ENCODE results near the gene PSRC1.

The PSRC1 gene

GRCh38 chr1:109256085-109256484, 26.9 kb downstream of the PSRC1 start:
- in situ Hi-C loops (cut with MboI; ENCODE audit: low sequenced_read_pairs, unreplicated experiment): no loop called here
- DNase-seq (ENCODE audit: low spot score): no peak
- no peak for TF ChIP-seq CTCF (IDR thresholded peaks at IDR 0.05; ENCODE audit: borderline replicate concordance, control extremely low read depth, extremely low read depth, insufficient read depth, missing control alignments)

- no peak for TF ChIP-seq CTCF (IDR thresholded peaks at IDR 0.05; ENCODE audit: borderline replicate concordance, control extremely low read depth, extremely low read depth, insufficient read depth, missing control alignments)
- DNase-seq (ENCODE audit: low spot score): no peak
- in situ Hi-C loops (cut with MboI; ENCODE audit: low sequenced_read_pairs, unreplicated experiment): no loop called here
Observed at GRCh38 chr1:109255678-109256077, 27.3 kb downstream of the PSRC1 start.

- no peak for DNase-seq (ENCODE audit: low spot score)
- TF ChIP-seq CTCF (IDR thresholded peaks at IDR 0.05; ENCODE audit: borderline replicate concordance, control extremely low read depth, extremely low read depth, insufficient read depth, missing control alignments): no peak
- in situ Hi-C loops (cut with MboI; ENCODE audit: low sequenced_read_pairs, unreplicated experiment): no loop called here
Observed at GRCh38 chr1:109255097-109255651, 27.8 kb downstream of the PSRC1 start.

GRCh38 chr1:109254621-109255096, 28.3 kb downstream of the PSRC1 start:
- TF ChIP-seq CTCF (IDR thresholded peaks at IDR 0.05; ENCODE audit: borderline replicate concordance, control extremely low read depth, extremely low read depth, insufficient read depth, missing control alignments): no peak
- in situ Hi-C loops (cut with MboI; ENCODE audit: low sequenced_read_pairs, unreplicated experiment): no loop called here
- no peak for DNase-seq (ENCODE audit: low spot score)

- in situ Hi-C loops (cut with MboI; ENCODE audit: low sequenced_read_pairs, unreplicated experiment): no loop called here
- DNase-seq (ENCODE audit: low spot score): no peak
- TF ChIP-seq CTCF (IDR thresholded peaks at IDR 0.05; ENCODE audit: borderline replicate concordance, control extremely low read depth, extremely low read depth, insufficient read depth, missing control alignments): no peak
Observed at GRCh38 chr1:109253803-109254620, 28.9 kb downstream of the PSRC1 start.

GRCh38 chr1:109252893-109253802, 29.8 kb downstream of the PSRC1 start:
- no peak for DNase-seq (ENCODE audit: low spot score)
- in situ Hi-C loops (cut with MboI; ENCODE audit: low sequenced_read_pairs, unreplicated experiment): no loop called here
- TF ChIP-seq CTCF (IDR thresholded peaks at IDR 0.05; ENCODE audit: borderline replicate concordance, control extremely low read depth, extremely low read depth, insufficient read depth, missing control alignments): no peak

All from GM13976 (cell line).